Adrenal gland (tissue), 5 donors: ENCODE data around the gene COL5A1.

Source experiments
- CTCF ChIP-seq, 6 experiments: fragments of 450-650 bp in 4 of 6; fragments of 200-600 bp in 2 of 6; sonication (generic) in 1 of 6; IDR thresholded peaks; 1 replicate in 5 of 6; 2 replicates in 1 of 6; pipeline versions ENCODE4 v1.5.1 to v1.8.0; 2016 to 2021; ENCODE audit warnings: antibody characterized with exemption in 6 of 6, mild to moderate bottlenecking in 2 of 6, moderate library complexity in 1 of 6
- POLR2A ChIP-seq, 2 donors: fragments of 450-650 bp; IDR thresholded peaks; one replicate each; pipeline ENCODE4 v1.6.1; 2017; ENCODE audit warnings: antibody characterized with exemption in 2 of 2, mild to moderate bottlenecking in 2 of 2, moderate library complexity in 1 of 2
- donor health status: DM: no; HTN: no; CAD: no.

DNA sequence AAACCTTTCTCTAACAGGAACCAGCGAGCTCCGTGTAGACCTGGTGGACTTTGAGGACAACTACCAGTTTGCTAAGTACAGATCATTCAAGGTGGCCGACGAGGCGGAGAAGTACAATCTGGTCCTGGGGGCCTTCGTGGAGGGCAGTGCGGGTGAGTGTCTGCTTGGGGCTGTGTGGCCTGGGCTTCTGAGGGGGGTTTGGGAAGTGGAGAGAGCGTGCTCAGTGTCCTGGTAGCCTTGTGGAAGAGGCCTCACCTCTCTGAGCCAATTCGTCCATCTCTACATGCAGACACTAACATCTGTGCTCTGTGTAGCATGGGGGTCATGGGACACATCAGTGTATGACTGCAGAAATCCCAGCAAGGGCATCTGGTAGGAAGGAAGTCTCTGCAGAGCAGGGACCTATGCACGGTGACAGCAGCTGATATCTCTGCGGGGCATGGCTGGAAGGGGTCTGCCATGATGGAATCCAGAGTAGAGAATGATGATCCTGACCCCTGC, 244.9 kb downstream of the COL5A1 start:
- TF ChIP-seq CTCF (IDR thresholded peaks at IDR 0.05) (no peak), POLR2A (IDR thresholded peaks at IDR 0.05) (no peak)
